Epithelial cell of prostate (primary cell): ENCODE results near the gene KLF9.

Experiments
- DNase-seq: peaks from one replicate; pipeline ENCODE4 v3.0.0-alpha.2; 2011; ENCODE audit warnings: low read depth, low spot score
- H3K27ac ChIP-seq: fragments of 450-650 bp; 2 replicates; pipeline ENCODE4 v1.5.1; 2017; ENCODE audit warnings: mild to moderate bottlenecking

KLF9 gene

GRCh38 chr9:70413799-70414775, at the start of gene KLF9:
KLF9 (minus strand) TSS chr9:70414657; CDS start chr9:70413363, 1,294 bp downstream.
- peak; percentile 95 for DNase-seq
- H3K27ac ChIP-seq: peak within 1 kb of the TSS; percentile 98

GRCh38 chr9:70463877-70464276, 49.4 kb upstream of the KLF9 start:
- no peak for DNase-seq
- H3K27ac ChIP-seq: no peak overlapping the region

- no peak overlapping the region for H3K27ac ChIP-seq
- no peak for DNase-seq
Measured at GRCh38 chr9:70462300-70462699, 47.8 kb upstream of the KLF9 start.

- DNase-seq: no peak
- no peak overlapping the region for H3K27ac ChIP-seq
Measured at GRCh38 chr9:70457235-70457634, 42.8 kb upstream of the KLF9 start.

GRCh38 chr9:70455993-70456704, 41.7 kb upstream of the KLF9 start:
- H3K27ac ChIP-seq: no peak overlapping the region
- DNase-seq: no peak

GRCh38 chr9:70452365-70452764, 37.9 kb upstream of the KLF9 start:
- no peak for DNase-seq
- H3K27ac ChIP-seq: no peak overlapping the region

- no peak overlapping the region for H3K27ac ChIP-seq
- DNase-seq: no peak
Measured at GRCh38 chr9:70451765-70452164, 37.3 kb upstream of the KLF9 start.

GRCh38 chr9:70450738-70451137, 36.3 kb upstream of the KLF9 start:
- no peak overlapping the region for H3K27ac ChIP-seq
- DNase-seq: no peak

GRCh38 chr9:70449461-70449860, 35.0 kb upstream of the KLF9 start:
- no peak for DNase-seq
- H3K27ac ChIP-seq: no peak overlapping the region

- no peak overlapping the region for H3K27ac ChIP-seq
- no peak for DNase-seq
Measured at GRCh38 chr9:70448919-70449318, 34.5 kb upstream of the KLF9 start.

- H3K27ac ChIP-seq: no peak overlapping the region
- no peak for DNase-seq
Measured at GRCh38 chr9:70444904-70445303, 30.4 kb upstream of the KLF9 start.

GRCh38 chr9:70442328-70442848, 27.9 kb upstream of the KLF9 start:
- peak; percentile 8 for DNase-seq
- H3K27ac ChIP-seq: no peak overlapping the region

- no peak for DNase-seq
- H3K27ac ChIP-seq: no peak overlapping the region
Measured at GRCh38 chr9:70441622-70442021, 27.2 kb upstream of the KLF9 start.

GRCh38 chr9:70439991-70440706, 25.7 kb upstream of the KLF9 start:
- H3K27ac ChIP-seq: no peak overlapping the region
- DNase-seq: no peak

- peak overlapping the region; percentile 60 for H3K27ac ChIP-seq
- DNase-seq: peak; percentile 5
Measured at GRCh38 chr9:70438341-70438928, 24.0 kb upstream of the KLF9 start.

GRCh38 chr9:70435948-70436347, 21.5 kb upstream of the KLF9 start:
- DNase-seq: no peak
- H3K27ac ChIP-seq: no peak overlapping the region

- H3K27ac ChIP-seq: no peak overlapping the region
- DNase-seq: no peak
Measured at GRCh38 chr9:70429899-70430298, 15.4 kb upstream of the KLF9 start.

GRCh38 chr9:70428781-70429180, 14.3 kb upstream of the KLF9 start:
- H3K27ac ChIP-seq: no peak overlapping the region
- no peak for DNase-seq

- no peak for DNase-seq
- H3K27ac ChIP-seq: no peak overlapping the region
Measured at GRCh38 chr9:70427161-70427945, 12.9 kb upstream of the KLF9 start.
